ENCODE results near the gene PRKAR2B.

DNA sequence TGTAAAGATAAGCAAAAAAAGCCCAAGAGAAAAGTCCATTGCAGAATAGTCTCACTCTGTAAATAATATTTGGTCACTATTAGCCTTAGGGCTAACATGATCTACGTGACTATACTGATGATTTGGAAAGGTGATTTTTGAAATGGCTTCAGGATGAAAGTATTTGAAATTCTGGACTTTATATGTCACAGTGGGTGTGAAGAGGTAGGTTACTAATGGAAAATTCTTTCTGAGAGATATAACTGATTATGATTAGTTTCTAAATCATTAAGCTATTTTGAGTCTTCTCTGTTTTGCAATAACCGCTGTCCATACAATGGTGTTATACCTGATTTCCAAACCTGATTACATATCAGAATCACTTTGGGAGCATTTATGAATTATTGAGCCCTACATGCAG lies 104.2 kb downstream of the PRKAR2B start:
- TF ChIP-seq CTCF (conservative IDR thresholded peaks at IDR 0.05; ENCODE audit: low read length) (no peak; the same call in 1 of the 2 replicates), EZH2phosphoT487 (IDR thresholded peaks at IDR 0.05; ENCODE audit: borderline replicate concordance, low read depth, low read length) (no peak)
